NT2/D1 (cell line): ENCODE data around the gene CDK14.

Experiments used
- YY1 ChIP-seq: IDR thresholded peaks from 2 replicates; pipeline ENCODE4 v1.6.1; 2011; ENCODE audit not compliant: insufficient read length, insufficient read depth
- ZNF274 ChIP-seq: IDR thresholded peaks from 2 replicates; pipeline ENCODE4 v1.6.1; 2011; ENCODE audit warnings: mild to moderate bottlenecking, low read depth, low read length

- TF ChIP-seq YY1, result no peak
- no peak for TF ChIP-seq ZNF274
Observed at GRCh38 chr7:91193141-91193540, 597.0 kb downstream of the CDK14 start.
